ENCODE data around the gene ALX4. TPM values are rescaled to one million over a fixed set of nuclear protein-coding genes. Genes with fewer than 3 reads are reported as not detected.

Gene ALX4
- total RNA-seq, 1 donor from 2014 or later, result 0.05 TPM

GRCh38 chr11:44288133-44288526 is 21.8 kb downstream of the ALX4 start:
- DNase-seq (ENCODE audit: low read depth, low spot score), result no peak
- no peaks in the 10 kb centered on the region for H3K9me3 Mint-ChIP-seq
- H3K27me3 Mint-ChIP-seq (ENCODE audit: low read depth), result peaks cover 22% of the 10 kb centered on the region
- H3K27ac Mint-ChIP-seq (ENCODE audit: unreplicated experiment), result no peak overlapping the region
- no peaks in the 10 kb centered on the region for H3K36me3 Mint-ChIP-seq (ENCODE audit: low read depth)
- no peak for TF ChIP-seq CTCF (conservative IDR thresholded peaks at IDR 0.05)
- no peak overlapping the region for H3K4me3 Mint-ChIP-seq
- H3K4me1 Mint-ChIP-seq, result peaks cover 4% of the 10 kb centered on the region

GRCh38 chr11:44286911-44287310 is 23.0 kb downstream of the ALX4 start:
- peaks cover 4% of the 10 kb centered on the region for H3K4me1 Mint-ChIP-seq
- no peaks in the 10 kb centered on the region for H3K9me3 Mint-ChIP-seq
- no peaks in the 10 kb centered on the region for H3K36me3 Mint-ChIP-seq (ENCODE audit: low read depth)
- DNase-seq (ENCODE audit: low read depth, low spot score), result no peak
- no peak overlapping the region for H3K27ac Mint-ChIP-seq (ENCODE audit: unreplicated experiment)
- no peak overlapping the region for H3K4me3 Mint-ChIP-seq
- peaks cover 20% of the 10 kb centered on the region for H3K27me3 Mint-ChIP-seq (ENCODE audit: low read depth)
- no peak for TF ChIP-seq CTCF (conservative IDR thresholded peaks at IDR 0.05)

GRCh38 chr11:44286268-44286880 is 23.6 kb downstream of the ALX4 start:
- no peak overlapping the region for H3K4me3 Mint-ChIP-seq
- H3K9me3 Mint-ChIP-seq, result no peaks in the 10 kb centered on the region
- peaks cover 4% of the 10 kb centered on the region for H3K4me1 Mint-ChIP-seq
- peak; percentile 79 for DNase-seq (ENCODE audit: low read depth, low spot score)
- no peaks in the 10 kb centered on the region for H3K36me3 Mint-ChIP-seq (ENCODE audit: low read depth)
- H3K27me3 Mint-ChIP-seq (ENCODE audit: low read depth), result peaks cover 22% of the 10 kb centered on the region
- peak; percentile 96 for TF ChIP-seq CTCF (conservative IDR thresholded peaks at IDR 0.05)
- H3K27ac Mint-ChIP-seq (ENCODE audit: unreplicated experiment), result no peak overlapping the region

- Mint-ChIP-seq H3K27ac (ENCODE audit: unreplicated experiment) (no peak overlapping the region), H3K36me3 (ENCODE audit: low read depth) (no peaks in the 10 kb centered on the region), H3K4me1 (peaks cover 8% of the 10 kb centered on the region), H3K9me3 (no peaks in the 10 kb centered on the region), H3K27me3 (ENCODE audit: low read depth) (peaks cover 26% of the 10 kb centered on the region), H3K4me3 (no peak overlapping the region)
- DNase-seq (ENCODE audit: low read depth, low spot score), result no peak
- TF ChIP-seq CTCF (conservative IDR thresholded peaks at IDR 0.05), result no peak
These were observed 24.2 kb downstream of the ALX4 start for GRCh38 chr11:44285756-44286155.

- H3K27ac Mint-ChIP-seq (ENCODE audit: unreplicated experiment), result no peak overlapping the region
These were observed 27.3 kb downstream of the ALX4 start for GRCh38 chr11:44282620-44283019.

More at GRCh38 chr11:44282620-44283019, 27.3 kb downstream of the ALX4 start:
- Mint-ChIP-seq H3K9me3 (no peaks in the 10 kb centered on the region), H3K4me3 (no peak overlapping the region), H3K36me3 (ENCODE audit: low read depth) (no peaks in the 10 kb centered on the region), H3K4me1 (peaks cover 8% of the 10 kb centered on the region), H3K27me3 (ENCODE audit: low read depth) (peaks cover 19% of the 10 kb centered on the region)
- DNase-seq (ENCODE audit: low read depth, low spot score), result no peak
- TF ChIP-seq CTCF (conservative IDR thresholded peaks at IDR 0.05), result no peak

All from neural crest cell (in vitro differentiated cells).